ENCODE measurements around the gene RACK1.

DNA sequence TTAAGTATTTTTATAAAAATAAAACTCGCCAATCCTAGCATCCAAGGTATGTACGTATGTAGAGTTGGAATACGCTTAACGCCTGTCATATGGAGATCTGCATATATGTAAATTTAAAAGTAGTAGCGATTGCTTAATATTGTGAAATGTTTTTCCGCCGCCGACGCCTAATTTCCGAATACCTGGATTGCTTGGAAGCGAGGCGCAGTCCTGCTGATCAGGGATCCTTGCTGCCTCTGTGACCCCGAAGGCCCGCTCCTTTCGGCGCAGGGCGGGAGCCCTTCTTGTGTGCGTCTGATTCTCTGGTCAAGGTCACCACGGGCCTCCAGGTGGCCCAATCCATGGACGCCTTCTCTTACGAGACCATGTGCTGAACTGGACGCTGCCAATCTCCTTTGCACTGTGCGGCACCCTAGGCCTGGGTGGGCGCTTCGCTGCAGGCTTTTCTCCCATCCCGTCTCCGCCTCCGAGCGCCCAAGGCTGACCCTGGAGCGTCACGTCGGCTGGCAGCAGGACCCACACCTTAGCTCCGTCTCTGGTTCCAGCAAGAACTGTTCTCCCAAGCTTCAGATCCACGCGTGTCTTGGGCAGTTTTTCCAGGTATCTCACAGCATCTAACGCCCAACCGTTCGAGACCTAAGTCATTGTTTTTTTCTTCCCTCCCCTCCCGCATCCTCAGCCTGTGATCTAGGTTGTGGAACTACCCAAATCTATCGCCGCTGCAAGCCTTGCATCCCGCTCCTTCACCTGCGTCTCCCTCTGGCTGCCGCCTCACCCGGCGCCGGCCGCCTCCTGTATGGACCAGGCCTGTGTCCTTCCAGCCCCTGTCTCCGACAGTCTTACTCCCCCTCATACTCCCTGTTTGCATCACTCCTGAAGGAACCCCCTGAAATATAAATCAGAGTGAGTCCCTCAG lies 24.2 kb downstream of the RACK1 start:
- TF ChIP-seq, protein P1, sequence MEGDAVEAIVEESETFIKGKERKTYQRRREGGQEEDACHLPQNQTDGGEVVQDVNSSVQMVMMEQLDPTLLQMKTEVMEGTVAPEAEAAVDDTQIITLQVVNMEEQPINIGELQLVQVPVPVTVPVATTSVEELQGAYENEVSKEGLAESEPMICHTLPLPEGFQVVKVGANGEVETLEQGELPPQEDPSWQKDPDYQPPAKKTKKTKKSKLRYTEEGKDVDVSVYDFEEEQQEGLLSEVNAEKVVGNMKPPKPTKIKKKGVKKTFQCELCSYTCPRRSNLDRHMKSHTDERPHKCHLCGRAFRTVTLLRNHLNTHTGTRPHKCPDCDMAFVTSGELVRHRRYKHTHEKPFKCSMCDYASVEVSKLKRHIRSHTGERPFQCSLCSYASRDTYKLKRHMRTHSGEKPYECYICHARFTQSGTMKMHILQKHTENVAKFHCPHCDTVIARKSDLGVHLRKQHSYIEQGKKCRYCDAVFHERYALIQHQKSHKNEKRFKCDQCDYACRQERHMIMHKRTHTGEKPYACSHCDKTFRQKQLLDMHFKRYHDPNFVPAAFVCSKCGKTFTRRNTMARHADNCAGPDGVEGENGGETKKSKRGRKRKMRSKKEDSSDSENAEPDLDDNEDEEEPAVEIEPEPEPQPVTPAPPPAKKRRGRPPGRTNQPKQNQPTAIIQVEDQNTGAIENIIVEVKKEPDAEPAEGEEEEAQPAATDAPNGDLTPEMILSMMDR (IDR thresholded peaks at IDR 0.05; ENCODE audit: low read depth, low read length, poor library complexity, severe bottlenecking) = no peak
- no peak for TF ChIP-seq EZH2phosphoT487 (IDR thresholded peaks at IDR 0.05; ENCODE audit: borderline replicate concordance, low read length)

All from DOHH2 (cell line).